Neural progenitor cell (in vitro differentiated cells): ENCODE measurements around the gene TSPAN5.

Experiments used
- CTCF ChIP-seq: fragments of 200-600 bp; sonication (generic); IDR thresholded peaks from 2 replicates; pipeline ENCODE4 v1.5.1; 2017; ENCODE audit warnings: antibody characterized with exemption, mild to moderate bottlenecking
- EZH2 ChIP-seq: fragments of 200-600 bp; sonication (generic); IDR thresholded peaks from 2 replicates; pipeline ENCODE4 v1.6.1; 2017; ENCODE audit warnings: antibody characterized with exemption, mild to moderate bottlenecking, moderate library complexity

DNA sequence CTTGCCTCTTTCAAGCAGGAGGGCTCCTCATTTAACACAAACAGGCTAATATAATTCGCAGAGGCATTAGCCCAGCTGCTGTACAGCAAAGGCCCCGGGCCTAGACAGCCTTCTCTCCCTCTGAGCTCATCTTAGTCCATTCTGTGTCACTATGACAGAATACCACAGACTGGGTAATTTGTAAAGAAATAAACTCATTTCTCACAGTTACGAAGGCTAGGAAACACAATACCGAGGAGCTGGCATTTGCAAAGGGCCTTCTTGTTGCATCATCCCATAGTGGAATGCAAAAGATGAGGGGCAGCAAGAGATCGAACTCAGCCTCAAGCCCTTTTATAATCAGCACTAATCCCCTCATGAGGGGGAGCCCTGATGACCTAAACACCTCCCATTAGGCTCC lies 48.5 kb downstream of the TSPAN5 start:
- TF ChIP-seq CTCF (no peak), EZH2 (no peak)
